Progenitor cell of endocrine pancreas (in vitro differentiated cells): Measurements from ENCODE around the gene USP10. TPM values are rescaled to one million over a fixed set of nuclear protein-coding genes. Genes with fewer than 3 reads are reported as not detected.

Experiments
- DNase-seq: peaks from one replicate; pipeline ENCODE4 v3.0.0; 2021; ENCODE audit warnings: low spot score; ENCODE audit not compliant: unreplicated experiment
- H3K27ac Mint-ChIP-seq: 2 replicates; pipeline ENCODE4 v1.8.0; 2021; ENCODE audit warnings: mild to moderate bottlenecking, moderate library complexity, mixed read lengths
- H3K27me3 Mint-ChIP-seq: 2 replicates; pipeline ENCODE4 v1.8.0; 2021; ENCODE audit warnings: mixed read lengths
- H3K36me3 Mint-ChIP-seq: 2 replicates; pipeline ENCODE4 v1.8.0; 2022; ENCODE audit warnings: mixed read lengths; ENCODE audit not compliant: insufficient read depth
- H3K4me1 Mint-ChIP-seq: 2 replicates; pipeline ENCODE4 v1.8.0; 2021; ENCODE audit warnings: low read depth, mixed read lengths
- H3K4me3 Mint-ChIP-seq: 2 replicates; pipeline ENCODE4 v1.8.0; 2021; ENCODE audit warnings: low read depth, mild to moderate bottlenecking, moderate library complexity, mixed read lengths
- H3K9me3 Mint-ChIP-seq: 2 replicates; pipeline ENCODE4 v1.8.0; 2021; ENCODE audit warnings: low read depth, mixed read lengths
- CTCF ChIP-seq: fragments of 200-600 bp; sonication (generic); IDR thresholded peaks from one replicate; pipeline ENCODE4 v1.5.0; 2021; ENCODE audit warnings: antibody characterized with exemption, mild to moderate bottlenecking; ENCODE audit not compliant: unreplicated experiment
- long read RNA-seq: library from polyadenylated mRNA; unstranded; transcript quantifications from one replicate; pipeline ENCODE4 v2.0.0, GENCODE V29; 2020
- total RNA-seq: library from RNA; stranded (reverse); gene quantifications from 2 replicates; pipeline ENCODE4 v1.2.1, GENCODE V29; 2021

Gene USP10
- total RNA-seq = 124 and 139 TPM in 2 replicates
- long read RNA-seq, transcript USP10-219 (15 exons, 2,717 nt) = minor isoform, 5 of 623 reads
- long read RNA-seq, transcript USP10-201 (14 exons, 3,009 nt) = major isoform, 463 of 623 reads
- long read RNA-seq, transcript USP10-207 (12 exons, 1,315 nt) = minor isoform, 10 of 623 reads
- long read RNA-seq, partial matches to known transcripts = 96 of 623 reads
- long read RNA-seq, other reads (novel, unspliced or antisense) = 49 of 623 reads

- TF ChIP-seq CTCF = no peak
- DNase-seq = peak; percentile 78
- Mint-ChIP-seq H3K36me3 (no peaks in the 10 kb centered on the region), H3K4me1 (peaks cover 34% of the 10 kb centered on the region), H3K9me3 (peaks cover 3% of the 10 kb centered on the region), H3K27me3 (no peaks in the 10 kb centered on the region), H3K4me3 (peak within 1 kb of the TSS; percentile 96), H3K27ac (peak within 1 kb of the TSS; percentile 98)
Observed at GRCh38 chr16:84699712-84700445, at the start of gene USP10. Gene USP10, plus strand, starts transcription at chr16:84700000. Its CDS starts 91 bp downstream, at chr16:84700091.

- peaks cover 11% of the 10 kb centered on the region for H3K27me3 Mint-ChIP-seq
- peaks cover 8% of the 10 kb centered on the region for H3K36me3 Mint-ChIP-seq
- H3K9me3 Mint-ChIP-seq = no peaks in the 10 kb centered on the region
- H3K4me1 Mint-ChIP-seq = no peaks in the 10 kb centered on the region
- H3K27ac Mint-ChIP-seq = no peak overlapping the region
- no peak for TF ChIP-seq CTCF
- H3K4me3 Mint-ChIP-seq = peak overlapping the region; percentile 53
- no peak for DNase-seq
Observed at GRCh38 chr16:84650062-84650991, 49.5 kb upstream of the USP10 start.

GRCh38 chr16:84652566-84652965 lies 47.2 kb upstream of the USP10 start:
- peaks cover 2% of the 10 kb centered on the region for H3K27me3 Mint-ChIP-seq
- peaks cover 12% of the 10 kb centered on the region for H3K36me3 Mint-ChIP-seq
- no peak overlapping the region for H3K4me3 Mint-ChIP-seq
- H3K27ac Mint-ChIP-seq = no peak overlapping the region
- TF ChIP-seq CTCF = no peak
- no peak for DNase-seq
- H3K4me1 Mint-ChIP-seq = no peaks in the 10 kb centered on the region
- H3K9me3 Mint-ChIP-seq = no peaks in the 10 kb centered on the region

GRCh38 chr16:84654238-84654637 lies 45.6 kb upstream of the USP10 start:
- DNase-seq = no peak
- TF ChIP-seq CTCF = no peak
- Mint-ChIP-seq H3K4me3 (no peak overlapping the region), H3K36me3 (peaks cover 22% of the 10 kb centered on the region), H3K9me3 (no peaks in the 10 kb centered on the region), H3K27me3 (no peaks in the 10 kb centered on the region), H3K4me1 (no peaks in the 10 kb centered on the region), H3K27ac (no peak overlapping the region)

GRCh38 chr16:84654998-84655397 lies 44.8 kb upstream of the USP10 start:
- DNase-seq = no peak
- Mint-ChIP-seq H3K9me3 (no peaks in the 10 kb centered on the region), H3K27ac (no peak overlapping the region), H3K4me3 (no peak overlapping the region), H3K27me3 (no peaks in the 10 kb centered on the region), H3K36me3 (peaks cover 25% of the 10 kb centered on the region), H3K4me1 (no peaks in the 10 kb centered on the region)
- no peak for TF ChIP-seq CTCF
